Endothelial cell (in vitro differentiated cells): ENCODE data around the gene PCP2. TPM values are rescaled to one million over a fixed set of nuclear protein-coding genes. Genes with fewer than 3 reads are reported as not detected.

Experiments used
- DNase-seq: peaks from one replicate; pipeline ENCODE4 v3.0.0; 2021; ENCODE audit warnings: low spot score
- H3K27ac Mint-ChIP-seq: one replicate; pipeline ENCODE4 v1.8.0; 2021; ENCODE audit warnings: mixed read lengths, inconsistent platforms; ENCODE audit not compliant: unreplicated experiment
- H3K27me3 Mint-ChIP-seq: one replicate; pipeline ENCODE4 v1.8.0; 2021; ENCODE audit warnings: mild to moderate bottlenecking, moderate library complexity, mixed read lengths, inconsistent platforms; ENCODE audit not compliant: unreplicated experiment
- H3K36me3 Mint-ChIP-seq: one replicate; pipeline ENCODE4 v1.8.0; 2021; ENCODE audit warnings: mild to moderate bottlenecking, low read depth, mixed read lengths, inconsistent platforms; ENCODE audit not compliant: unreplicated experiment
- H3K4me1 Mint-ChIP-seq: one replicate; pipeline ENCODE4 v1.8.0; 2021; ENCODE audit warnings: mild to moderate bottlenecking, mixed read lengths, inconsistent platforms; ENCODE audit not compliant: unreplicated experiment
- H3K4me3 Mint-ChIP-seq: one replicate; pipeline ENCODE4 v1.8.0; 2021; ENCODE audit warnings: mild to moderate bottlenecking, mixed read lengths, inconsistent platforms; ENCODE audit not compliant: unreplicated experiment
- H3K9me3 Mint-ChIP-seq: one replicate; pipeline ENCODE4 v1.8.0; 2021; ENCODE audit warnings: mixed read lengths, inconsistent platforms; ENCODE audit not compliant: unreplicated experiment
- CTCF ChIP-seq: fragments of 200-600 bp; sonication (generic); IDR thresholded peaks from one replicate; pipeline ENCODE4 v1.5.0; 2021; ENCODE audit warnings: antibody characterized with exemption; ENCODE audit not compliant: unreplicated experiment
- total RNA-seq: library from RNA; stranded (reverse); fragmentation: NEBNext Ultra II Directional; extraction: Animal tissue kit (Norgen Biotek cat#: 25700); gene quantifications from one replicate; pipeline ENCODE4 v1.2.1, GENCODE V29; 2021; ENCODE audit not compliant: unreplicated experiment

PCP2 gene
- total RNA-seq, 1 donor from 2014 or later = not detected

- H3K27ac Mint-ChIP-seq = no peak overlapping the region
These were observed 9.6 kb downstream of the PCP2 start for GRCh38 chr19:7623725-7624603.

GRCh38 chr19:7622933-7623685, 10.4 kb downstream of the PCP2 start:
- Mint-ChIP-seq H3K27me3 (peaks cover 16% of the 10 kb centered on the region), H3K27ac (no peak overlapping the region), H3K36me3 (peaks cover 29% of the 10 kb centered on the region), H3K9me3 (no peaks in the 10 kb centered on the region), H3K4me3 (peak overlapping the region; percentile 77), H3K4me1 (peaks cover 6% of the 10 kb centered on the region)
- no peak for DNase-seq
- TF ChIP-seq CTCF = no peak

More at GRCh38 chr19:7623725-7624603, 9.6 kb downstream of the PCP2 start:
- Mint-ChIP-seq H3K9me3 (no peaks in the 10 kb centered on the region), H3K27me3 (peaks cover 16% of the 10 kb centered on the region), H3K4me3 (no peak overlapping the region), H3K36me3 (peaks cover 22% of the 10 kb centered on the region), H3K4me1 (peaks cover 15% of the 10 kb centered on the region)
- DNase-seq = no peak
- no peak for TF ChIP-seq CTCF

- Mint-ChIP-seq H3K4me1 (no peaks in the 10 kb centered on the region), H3K4me3 (no peak overlapping the region), H3K36me3 (peaks cover 25% of the 10 kb centered on the region), H3K27ac (no peak overlapping the region), H3K9me3 (no peaks in the 10 kb centered on the region), H3K27me3 (peaks cover 14% of the 10 kb centered on the region)
- no peak for DNase-seq
- TF ChIP-seq CTCF = no peak
These were observed 12.8 kb downstream of the PCP2 start for GRCh38 chr19:7620442-7621412.

GRCh38 chr19:7619671-7620441, 13.7 kb downstream of the PCP2 start:
- Mint-ChIP-seq H3K4me3 (no peak overlapping the region), H3K36me3 (peaks cover 21% of the 10 kb centered on the region), H3K9me3 (no peaks in the 10 kb centered on the region), H3K27me3 (peaks cover 14% of the 10 kb centered on the region), H3K4me1 (no peaks in the 10 kb centered on the region), H3K27ac (no peak overlapping the region)
- no peak for TF ChIP-seq CTCF
- DNase-seq = no peak
